ENCODE results near the gene IQCE. TPM values are rescaled to one million over a fixed set of nuclear protein-coding genes. Genes with fewer than 3 reads are reported as not detected.

The IQCE gene
- total RNA-seq, 1 donor from 2014 or later = 17.0 TPM

- no peak for TF ChIP-seq CTCF (IDR thresholded peaks at IDR 0.05)
- Mint-ChIP-seq H3K9me3 (ENCODE audit: unreplicated experiment) (no peaks in the 10 kb centered on the region), H3K4me1 (ENCODE audit: unreplicated experiment) (peaks cover 53% of the 10 kb centered on the region), H3K36me3 (ENCODE audit: unreplicated experiment) (no peaks in the 10 kb centered on the region), H3K4me3 (ENCODE audit: unreplicated experiment) (no peak overlapping the region), H3K27ac (ENCODE audit: unreplicated experiment) (peak overlapping the region; percentile 79), H3K27me3 (ENCODE audit: unreplicated experiment) (no peaks in the 10 kb centered on the region)
- DNase-seq (ENCODE audit: extremely low spot score, unreplicated experiment) = no peak
Measured at GRCh38 chr7:2515424-2516193, 43.2 kb upstream of the IQCE start.

GRCh38 chr7:2516194-2516555 lies 42.6 kb upstream of the IQCE start:
- TF ChIP-seq CTCF (IDR thresholded peaks at IDR 0.05) = no peak
- H3K9me3 Mint-ChIP-seq (ENCODE audit: unreplicated experiment) = no peaks in the 10 kb centered on the region
- no peaks in the 10 kb centered on the region for H3K36me3 Mint-ChIP-seq (ENCODE audit: unreplicated experiment)
- no peak for DNase-seq (ENCODE audit: extremely low spot score, unreplicated experiment)
- no peaks in the 10 kb centered on the region for H3K27me3 Mint-ChIP-seq (ENCODE audit: unreplicated experiment)
- H3K4me1 Mint-ChIP-seq (ENCODE audit: unreplicated experiment) = peaks cover 54% of the 10 kb centered on the region
- peak overlapping the region; percentile 79 for H3K27ac Mint-ChIP-seq (ENCODE audit: unreplicated experiment)
- H3K4me3 Mint-ChIP-seq (ENCODE audit: unreplicated experiment) = no peak overlapping the region

GRCh38 chr7:2517026-2517425 lies 41.8 kb upstream of the IQCE start:
- DNase-seq (ENCODE audit: extremely low spot score, unreplicated experiment) = no peak
- H3K4me3 Mint-ChIP-seq (ENCODE audit: unreplicated experiment) = no peak overlapping the region

GRCh38 chr7:2517678-2518507 lies 40.9 kb upstream of the IQCE start:
- H3K36me3 Mint-ChIP-seq (ENCODE audit: unreplicated experiment) = no peaks in the 10 kb centered on the region
- H3K4me1 Mint-ChIP-seq (ENCODE audit: unreplicated experiment) = peaks cover 61% of the 10 kb centered on the region
- H3K27ac Mint-ChIP-seq (ENCODE audit: unreplicated experiment) = peak overlapping the region; percentile 79
- TF ChIP-seq CTCF (IDR thresholded peaks at IDR 0.05) = no peak
- no peaks in the 10 kb centered on the region for H3K27me3 Mint-ChIP-seq (ENCODE audit: unreplicated experiment)
- peak overlapping the region; percentile 18 for H3K4me3 Mint-ChIP-seq (ENCODE audit: unreplicated experiment)
- no peaks in the 10 kb centered on the region for H3K9me3 Mint-ChIP-seq (ENCODE audit: unreplicated experiment)
- DNase-seq (ENCODE audit: extremely low spot score, unreplicated experiment) = no peak

More at GRCh38 chr7:2517026-2517425, 41.8 kb upstream of the IQCE start:
- no peaks in the 10 kb centered on the region for H3K36me3 Mint-ChIP-seq (ENCODE audit: unreplicated experiment)
- peak overlapping the region; percentile 79 for H3K27ac Mint-ChIP-seq (ENCODE audit: unreplicated experiment)
- peaks cover 58% of the 10 kb centered on the region for H3K4me1 Mint-ChIP-seq (ENCODE audit: unreplicated experiment)
- H3K9me3 Mint-ChIP-seq (ENCODE audit: unreplicated experiment) = no peaks in the 10 kb centered on the region
- H3K27me3 Mint-ChIP-seq (ENCODE audit: unreplicated experiment) = no peaks in the 10 kb centered on the region
- no peak for TF ChIP-seq CTCF (IDR thresholded peaks at IDR 0.05)

GRCh38 chr7:2518737-2519118 lies 40.1 kb upstream of the IQCE start:
- TF ChIP-seq CTCF (IDR thresholded peaks at IDR 0.05) = no peak
- Mint-ChIP-seq H3K36me3 (ENCODE audit: unreplicated experiment) (no peaks in the 10 kb centered on the region), H3K27me3 (ENCODE audit: unreplicated experiment) (no peaks in the 10 kb centered on the region), H3K9me3 (ENCODE audit: unreplicated experiment) (no peaks in the 10 kb centered on the region), H3K4me3 (ENCODE audit: unreplicated experiment) (peak overlapping the region; percentile 44), H3K27ac (ENCODE audit: unreplicated experiment) (no peak overlapping the region), H3K4me1 (ENCODE audit: unreplicated experiment) (peaks cover 66% of the 10 kb centered on the region)
- DNase-seq (ENCODE audit: extremely low spot score, unreplicated experiment) = no peak
